Panc1 (cell line): Measurements from ENCODE around the gene INMT.

Experiments used
- CTCF ChIP-seq: fragments of 450-650 bp; IDR thresholded peaks from 2 replicates; pipeline ENCODE4 v1.5.1; 2017; ENCODE audit warnings: mild to moderate bottlenecking
- POLR2AphosphoS5 ChIP-seq: IDR thresholded peaks from 2 replicates; pipeline ENCODE4 v1.6.1; 2012; ENCODE audit warnings: mild to moderate bottlenecking, low read depth, low read length, moderate library complexity
- REST ChIP-seq, 2 experiments: IDR thresholded peaks; 2 replicates each; pipeline ENCODE4 v1.6.1; 2011 to 2012; ENCODE audit warnings: low read depth in 2 of 2, control low read depth in 1 of 2, low read length in 1 of 2, mild to moderate bottlenecking in 1 of 2, moderate library complexity in 1 of 2; ENCODE audit not compliant: insufficient read depth in 1 of 2
- SIN3A ChIP-seq: IDR thresholded peaks from 2 replicates; pipeline ENCODE4 v1.6.1; 2012; ENCODE audit warnings: low read depth, mild to moderate bottlenecking, low read length, moderate library complexity, borderline replicate concordance; ENCODE audit not compliant: insufficient read depth
- TCF7L2 ChIP-seq: IDR thresholded peaks from 2 replicates; pipeline ENCODE4 v1.6.1; 2011; ENCODE audit warnings: mild to moderate bottlenecking, low read depth, low read length, inconsistent platforms

- TF ChIP-seq CTCF = no peak
- no peak for TF ChIP-seq POLR2AphosphoS5
- no peak for TF ChIP-seq SIN3A
- no peak for TF ChIP-seq REST (IDR thresholded peaks at IDR 0.05; ENCODE audit: insufficient read depth in 1 of 2, low read depth in 2 of 2, low read length in 1 of 2)
- TF ChIP-seq TCF7L2 = no peak
Measured at GRCh38 chr7:30760514-30761213, 8.7 kb downstream of the INMT start.
